ENCODE measurements around the gene ARHGAP10.

The ARHGAP10 gene

GRCh38 chr4:148068065-148068911 is 336.4 kb downstream of the ARHGAP10 start:
- peaks cover 46 to 81% (median 64%) of the 10 kb centered on the region in 3 donors for H3K36me3 ChIP-seq
- no peaks in the 10 kb centered on the region for H3K9me3 ChIP-seq
- H3K27ac ChIP-seq = no peak overlapping the region
- H3K4me3 ChIP-seq = no peak overlapping the region
- no peaks in the 10 kb centered on the region for H3K27me3 ChIP-seq
- no peak for TF ChIP-seq CTCF (IDR thresholded peaks at IDR 0.05)
- intact Hi-C loops (cut with DNase I; ENCODE audit: low total_unique reads) = no loop called here
- H3K4me1 ChIP-seq = peaks cover 0 to 27% (median 7%) of the 10 kb centered on the region in 4 donors
- no peak for DNase-seq

DNA sequence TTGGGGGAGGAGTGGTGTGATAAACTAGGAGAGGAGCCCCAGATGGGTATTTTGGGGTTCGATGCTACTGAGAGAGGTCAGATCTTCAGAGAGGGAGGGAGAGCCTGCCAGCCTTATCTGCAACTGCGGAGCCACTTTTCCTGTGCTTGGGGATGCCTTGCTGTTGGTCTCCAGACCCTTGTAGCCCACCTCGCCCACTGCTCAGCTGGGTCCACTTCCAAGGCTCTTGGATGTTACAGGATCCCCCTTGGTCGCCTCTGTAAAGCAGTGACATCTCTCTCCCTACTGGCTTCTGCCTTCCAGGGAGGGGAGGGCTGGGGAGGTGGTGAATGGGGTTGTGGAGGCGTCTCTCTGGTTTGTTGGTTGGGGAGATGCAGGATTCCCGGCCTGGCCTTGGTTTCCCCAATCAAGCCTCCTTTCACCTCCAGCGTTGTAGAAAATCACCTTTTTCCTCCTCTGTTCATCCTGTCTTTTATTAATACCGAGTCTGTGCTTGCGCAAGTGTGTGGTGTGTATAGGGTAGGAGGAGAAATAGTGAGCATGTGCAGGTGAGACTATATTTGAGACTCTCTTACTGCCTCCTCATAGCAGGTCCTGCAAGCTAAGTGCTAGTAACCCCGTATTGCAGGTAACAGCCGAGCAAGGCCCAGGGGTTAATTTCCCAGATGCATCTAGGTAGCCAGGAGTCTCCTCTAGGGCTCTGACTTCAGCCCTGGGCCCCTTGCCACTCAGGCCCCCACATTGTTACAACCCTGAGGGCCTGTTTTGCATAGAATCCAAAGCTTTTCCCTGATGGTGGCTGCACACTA is 337.4 kb downstream of the ARHGAP10 start:
- no peaks in the 10 kb centered on the region for H3K27me3 ChIP-seq
- intact Hi-C loops (cut with DNase I; ENCODE audit: low total_unique reads) = no loop called here
- peaks cover 42 to 81% (median 65%) of the 10 kb centered on the region in 3 donors for H3K36me3 ChIP-seq
- TF ChIP-seq CTCF (IDR thresholded peaks at IDR 0.05) = no peak
- no peak for DNase-seq
- H3K27ac ChIP-seq = no peak overlapping the region
- H3K4me3 ChIP-seq = no peak overlapping the region
- H3K4me1 ChIP-seq = peaks cover 0 to 27% (median 7%) of the 10 kb centered on the region in 4 donors
- peaks cover 0 to 3% (median under 1%) of the 10 kb centered on the region in 3 donors for H3K9me3 ChIP-seq

DNA sequence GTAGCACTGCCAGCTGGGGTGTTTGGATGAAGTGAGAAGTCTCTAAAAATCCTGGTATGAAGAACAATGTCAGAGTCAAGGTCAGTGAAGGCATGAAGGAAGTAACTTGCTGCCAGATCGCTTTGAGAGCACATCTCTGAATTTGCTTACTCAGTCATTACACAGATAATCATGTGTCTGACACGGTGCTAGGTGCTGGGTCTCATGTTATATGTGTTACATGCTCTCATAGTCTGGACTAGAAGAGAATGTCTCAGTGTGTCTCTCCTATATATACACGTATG is 337.9 kb downstream of the ARHGAP10 start:
- intact Hi-C loops (cut with DNase I; ENCODE audit: low total_unique reads) = no loop called here
- TF ChIP-seq CTCF (IDR thresholded peaks at IDR 0.05) = no peak
- Histone ChIP-seq H3K4me3 (no peak overlapping the region), H3K27ac (no peak overlapping the region), H3K27me3 (no peaks in the 10 kb centered on the region), H3K4me1 (peaks cover 0 to 27% (median 7%) of the 10 kb centered on the region in 4 donors), H3K36me3 (peaks cover 42 to 81% (median 65%) of the 10 kb centered on the region in 3 donors), H3K9me3 (peaks cover 0 to 8% (median 6%) of the 10 kb centered on the region in 3 donors)
- DNase-seq = no peak

- H3K27me3 ChIP-seq = no peaks in the 10 kb centered on the region
- H3K9me3 ChIP-seq = peaks cover 0 to 12% (median 11%) of the 10 kb centered on the region in 3 donors
- no peak overlapping the region for H3K27ac ChIP-seq
- H3K4me3 ChIP-seq = no peak overlapping the region
- H3K36me3 ChIP-seq = peaks cover 46 to 82% (median 65%) of the 10 kb centered on the region in 3 donors
- intact Hi-C loops (cut with DNase I; ENCODE audit: low total_unique reads) = no loop called here
- peaks cover 0 to 27% (median 7%) of the 10 kb centered on the region in 4 donors for H3K4me1 ChIP-seq
- no peak for DNase-seq
- TF ChIP-seq CTCF (IDR thresholded peaks at IDR 0.05) = no peak
These were observed 339.1 kb downstream of the ARHGAP10 start for GRCh38 chr4:148071009-148071408.

DNA sequence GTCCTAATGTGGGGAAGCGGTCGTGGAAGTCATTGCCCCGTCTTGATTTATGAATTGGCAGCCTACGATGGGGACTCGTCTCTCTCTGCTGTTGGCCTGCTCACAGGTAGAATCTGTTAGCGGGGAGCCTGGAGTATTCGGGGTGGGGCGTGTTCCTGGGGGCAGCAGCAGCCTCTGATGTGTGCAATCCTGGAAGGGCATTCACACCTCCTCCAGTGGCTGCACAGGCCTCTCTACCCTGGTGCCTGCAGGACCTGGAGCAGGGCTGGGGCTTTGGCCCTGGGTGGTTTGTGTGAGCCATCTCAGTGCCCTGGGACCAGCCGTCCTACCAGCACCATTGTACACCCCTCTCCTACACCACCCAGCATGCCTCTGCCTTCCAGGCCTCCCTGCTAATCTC is 340.9 kb downstream of the ARHGAP10 start:
- no peak for DNase-seq
- H3K4me1 ChIP-seq = peaks cover 0 to 17% (median 3%) of the 10 kb centered on the region in 4 donors
- intact Hi-C loops (cut with DNase I; ENCODE audit: low total_unique reads) = no loop called here
- no peak overlapping the region for H3K27ac ChIP-seq
- no peak overlapping the region for H3K4me3 ChIP-seq
- H3K27me3 ChIP-seq = no peaks in the 10 kb centered on the region
- no peak for TF ChIP-seq CTCF (IDR thresholded peaks at IDR 0.05)
- H3K36me3 ChIP-seq = peaks cover 50 to 82% (median 65%) of the 10 kb centered on the region in 3 donors
- peaks cover 0 to 12% (median 11%) of the 10 kb centered on the region in 3 donors for H3K9me3 ChIP-seq

Data from tibial artery (tissue), 4 donors.